ENCODE measurements around the gene ATXN7.

- no peak for TF ChIP-seq CTCF (IDR thresholded peaks at IDR 0.05; ENCODE audit: low read depth, low read length, missing input control)
- no peak for TF ChIP-seq REST (IDR thresholded peaks at IDR 0.05)
- no peak for TF ChIP-seq ZBTB33 (IDR thresholded peaks at IDR 0.05)
- no peak for TF ChIP-seq TAF1 (conservative IDR thresholded peaks at IDR 0.05)
- no peak for TF ChIP-seq FOXA1 (IDR thresholded peaks at IDR 0.05)
- TF ChIP-seq MAX (IDR thresholded peaks at IDR 0.05) = no peak
- no peak for TF ChIP-seq ATF3 (IDR thresholded peaks at IDR 0.05)
- TF ChIP-seq RAD21 (IDR thresholded peaks at IDR 0.05) = no peak
- no peak for TF ChIP-seq GABPA (IDR thresholded peaks at IDR 0.05 in 1 of 2, conservative IDR thresholded peaks at IDR 0.05 in 1 of 2)
- TF ChIP-seq JUND (IDR thresholded peaks at IDR 0.05) = no peak
- TF ChIP-seq HNF4A (conservative IDR thresholded peaks at IDR 0.05) = no peak
These were observed 10.6 kb upstream of the ATXN7 start for GRCh38 chr3:63853106-63853505.

Data from liver (tissue), 3 donors.